H1 (cell line): Measurements from ENCODE around the gene DPF3. TPM values are rescaled to one million over a fixed set of nuclear protein-coding genes. Genes with fewer than 3 reads are reported as not detected.

ENCODE experiments used
- CTCF ChIA-PET: fragments of 300-600 bp; sonication (Branson Sonifier 250); formaldehyde crosslinking; loops from one replicate; lab custom pipeline; 2021; ENCODE audit not compliant: partially characterized antibody; lab: Charles Lee
- POLR2A ChIA-PET: fragments of 300-600 bp; sonication (Branson Sonifier 250); formaldehyde crosslinking; loops from one replicate; lab custom pipeline; 2021; ENCODE audit warnings: inconsistent platforms; ENCODE audit not compliant: partially characterized antibody; lab: Charles Lee
- DNase-seq, 2 experiments: peaks; one replicate each; pipeline versions ENCODE4 v3.0.0 to v3.0.0-alpha.2; 2010 to 2022; ENCODE audit warnings: low spot score in 2 of 2, low read depth in 1 of 2, mixed read lengths in 1 of 2
- FAIRE-seq: peaks from 2 replicates; lab custom pipeline; 2011; peaks lifted over from hg19 to GRCh38; lab: Jason Lieb, UNC
- H2AFZ ChIP-seq: 2 replicates; pipeline ENCODE4 v1.8.1; 2012; ENCODE audit warnings: low read length, inconsistent platforms
- H2AK5ac ChIP-seq: 2 replicates; pipeline ENCODE4 v1.6.1; 2013; ENCODE audit warnings: low read depth, low read length
- H2BK120ac ChIP-seq: replicated peaks from 2 replicates; pipeline ENCODE3; 2013; ENCODE audit warnings: low read depth, low read length, inconsistent platforms
- H2BK12ac ChIP-seq: 2 replicates; pipeline ENCODE4 v1.6.1; 2013; ENCODE audit warnings: low read depth, low read length
- H2BK15ac ChIP-seq: 2 replicates; pipeline ENCODE4 v1.6.1; 2013; ENCODE audit warnings: low read length
- H2BK20ac ChIP-seq: 2 replicates; pipeline ENCODE4 v1.6.1; 2013; ENCODE audit warnings: low read length
- H2BK5ac ChIP-seq: 2 replicates; pipeline ENCODE4 v1.6.1; 2013; ENCODE audit warnings: low read depth, low read length
- H3K14ac ChIP-seq: 2 replicates; pipeline ENCODE4 v1.6.1; 2013; ENCODE audit warnings: inconsistent platforms; ENCODE audit not compliant: insufficient read length
- H3K18ac ChIP-seq: 2 replicates; pipeline ENCODE4 v1.6.1; 2013; ENCODE audit warnings: low read length; ENCODE audit errors: extremely low read depth
- H3K23ac ChIP-seq: 2 replicates; pipeline ENCODE4 v1.6.1; 2013; ENCODE audit warnings: inconsistent platforms; ENCODE audit not compliant: insufficient read length
- H3K23me2 ChIP-seq: 2 replicates; pipeline ENCODE4 v1.6.1; 2013; ENCODE audit warnings: low read depth, low read length
- H3K27ac ChIP-seq: 2 replicates; pipeline ENCODE4 v1.6.1; 2011; ENCODE audit warnings: low read depth, low read length, inconsistent platforms
- H3K27me3 ChIP-seq, 4 experiments: replicated peaks in 1 of 4; 1 replicate in 1 of 4; 2 replicates in 3 of 4; pipeline versions ENCODE4 v1.6.1 to v1.8.1; 2011 to 2013; ENCODE audit warnings: low read length in 3 of 4, mild to moderate bottlenecking in 3 of 4, inconsistent platforms in 2 of 4, mixed read lengths in 2 of 4, moderate library complexity in 1 of 4; ENCODE audit not compliant: control insufficient read depth in 3 of 4, insufficient read depth in 3 of 4; ENCODE audit errors: extremely low read depth in 1 of 4
- H3K36me3 ChIP-seq, 4 experiments: 2 replicates each; pipeline versions ENCODE4 v1.6.1 to v1.8.1; 2011 to 2013; ENCODE audit warnings: mild to moderate bottlenecking in 4 of 4, low read length in 3 of 4, moderate library complexity in 2 of 4, control low read depth in 1 of 4, inconsistent platforms in 1 of 4; ENCODE audit not compliant: insufficient read depth in 4 of 4, control insufficient read depth in 2 of 4
- H3K4ac ChIP-seq: replicated peaks from 2 replicates; pipeline ENCODE3; 2013; ENCODE audit warnings: low read length, low read depth, mixed read lengths, inconsistent platforms; ENCODE audit not compliant: insufficient read length
- H3K4me1 ChIP-seq, 4 experiments: replicated peaks in 1 of 4; 1 replicate in 1 of 4; 2 replicates in 3 of 4; pipeline versions ENCODE4 v1.6.1 to v1.8.1; 2011 to 2013; ENCODE audit warnings: low read length in 3 of 4, inconsistent platforms in 2 of 4, mixed read lengths in 1 of 4; ENCODE audit not compliant: insufficient read depth in 4 of 4, control insufficient read depth in 3 of 4
- H3K4me2 ChIP-seq, 2 experiments: 2 replicates each; pipeline versions ENCODE4 v1.6.1 to v1.8.1; 2011 to 2013; ENCODE audit warnings: low read depth in 2 of 2, low read length in 2 of 2, control low read depth in 1 of 2, inconsistent platforms in 1 of 2, mild to moderate bottlenecking in 1 of 2; ENCODE audit not compliant: insufficient read depth in 1 of 2
- H3K4me3 ChIP-seq, 4 experiments: fragments of 200-600, 300-600 bp in 1 of 4; sonication (generic), shearing (Covaris generic), sonication (Bioruptor Twin) in 1 of 4; 2 replicates each; pipeline versions ENCODE4 v1.5.1 to v1.8.1; 2011 to 2016; ENCODE audit warnings: low read length in 4 of 4, low read depth in 3 of 4, control low read depth in 2 of 4, inconsistent platforms in 2 of 4, mild to moderate bottlenecking in 2 of 4, mixed read lengths in 1 of 4, moderate library complexity in 1 of 4; ENCODE audit not compliant: insufficient read depth in 2 of 4; ENCODE audit errors: extremely low read depth in 1 of 4
- H3K56ac ChIP-seq: replicated peaks from 2 replicates; pipeline ENCODE3; 2013; ENCODE audit warnings: low read depth, mild to moderate bottlenecking, mixed read lengths, low read length, inconsistent platforms; ENCODE audit not compliant: insufficient read length
- H3K79me1 ChIP-seq: 2 replicates; pipeline ENCODE4 v1.6.1; 2013; ENCODE audit warnings: low read depth, low read length, control low read depth
- H3K79me2 ChIP-seq, 2 experiments: 2 replicates each; pipeline versions ENCODE4 v1.6.1 to v1.8.1; 2012 to 2013; ENCODE audit warnings: low read length in 2 of 2, mild to moderate bottlenecking in 2 of 2, inconsistent platforms in 1 of 2; ENCODE audit not compliant: insufficient read depth in 2 of 2, control insufficient read depth in 1 of 2
- H3K9ac ChIP-seq, 4 experiments: replicated peaks in 1 of 4; 1 replicate in 1 of 4; 2 replicates in 3 of 4; pipeline versions ENCODE4 v1.6.1 to v1.8.1; 2011 to 2013; ENCODE audit warnings: low read depth in 3 of 4, low read length in 3 of 4, control low read depth in 2 of 4, mild to moderate bottlenecking in 2 of 4, moderate library complexity in 2 of 4, inconsistent platforms in 1 of 4; ENCODE audit errors: extremely low read depth in 1 of 4
- H3K9me3 ChIP-seq, 2 experiments: 2 replicates each; pipeline versions ENCODE4 v1.6.1 to v1.8.1; 2012 to 2013; ENCODE audit warnings: mild to moderate bottlenecking in 2 of 2, moderate library complexity in 2 of 2, control low read depth in 1 of 2, inconsistent platforms in 1 of 2, low read depth in 1 of 2, low read length in 1 of 2, mixed read lengths in 1 of 2; ENCODE audit not compliant: insufficient read depth in 2 of 2
- H4K20me1 ChIP-seq, 2 experiments: replicated peaks in 1 of 2; 2 replicates each; pipeline versions ENCODE3 to v1.8.1; 2011 to 2013; ENCODE audit warnings: inconsistent platforms in 2 of 2, low read length in 2 of 2, mild to moderate bottlenecking in 1 of 2; ENCODE audit not compliant: insufficient read depth in 2 of 2, control insufficient read depth in 1 of 2
- H4K5ac ChIP-seq: 2 replicates; pipeline ENCODE4 v1.6.1; 2013; ENCODE audit warnings: low read length, low read depth, mixed read lengths, inconsistent platforms; ENCODE audit not compliant: insufficient read length
- H4K8ac ChIP-seq: 2 replicates; pipeline ENCODE4 v1.8.0; 2013; ENCODE audit warnings: mild to moderate bottlenecking, moderate library complexity, low read length, inconsistent platforms; ENCODE audit not compliant: insufficient read depth; ENCODE audit errors: extremely low read depth
- H4K91ac ChIP-seq: replicated peaks from 2 replicates; pipeline ENCODE3; 2013; ENCODE audit warnings: low read length, mixed read lengths, inconsistent platforms; ENCODE audit not compliant: insufficient read length
- CBX5 ChIP-seq: fragments of 300-800, 300-1000 bp; sonication (generic); IDR thresholded peaks from 2 replicates; pipeline ENCODE4 v1.7.1; 2016; ENCODE audit warnings: antibody characterized with exemption, low read length, low read depth
- FOSL1 ChIP-seq: IDR thresholded peaks from 2 replicates; pipeline ENCODE4 v1.6.1; 2011; ENCODE audit warnings: mild to moderate bottlenecking, low read depth, low read length, moderate library complexity; ENCODE audit not compliant: insufficient read depth
- HDAC2 ChIP-seq, 2 experiments: fragments of 300-600 bp in 1 of 2; sonication (generic) in 1 of 2; IDR thresholded peaks; 2 replicates each; pipeline ENCODE4 v1.6.1; 2011 to 2012; ENCODE audit warnings: low read depth in 2 of 2, low read length in 2 of 2, mild to moderate bottlenecking in 2 of 2, moderate library complexity in 2 of 2, borderline replicate concordance in 1 of 2, inconsistent platforms in 1 of 2
- USF2 ChIP-seq: IDR thresholded peaks from 2 replicates; pipeline ENCODE4 v1.6.1; 2011; ENCODE audit warnings: low read length, improper control_type of control experiment
- YY1 ChIP-seq: IDR thresholded peaks from 2 replicates; pipeline ENCODE4 v1.6.1; 2011; ENCODE audit warnings: low read depth, mild to moderate bottlenecking, low read length
- WGBS, 2 experiments: shearing (Covaris generic) in 1 of 2; methylation state at CpG; one replicate each; pipeline versions ENCODE4 v1.1.6 to v1.1.7; 2013 to 2015; ENCODE audit warnings: low lambda C conversion rate in 2 of 2, mixed read lengths in 2 of 2, inconsistent platforms in 1 of 2, low coverage in 1 of 2, missing lambda C conversion rate in 1 of 2; ENCODE audit not compliant: insufficient replicate concordance in 2 of 2, insufficient coverage in 1 of 2, insufficient read length in 1 of 2; ENCODE audit errors: extremely low coverage in 1 of 2, missing lambda C conversion rate in 1 of 2; 5-methylcytosine and 5-hydroxymethylcytosine counted together
- polyA plus RNA-seq, 7 experiments: library from polyadenylated mRNA; depleted of rRNA in 3 of 7; stranded (reverse) in 5 of 7; unstranded in 2 of 7; fragments of >200 nt in 5 of 7; fragments of 200-250 nt in 2 of 7; gene quantifications; 1 replicate in 5 of 7; 2 replicates in 1 of 7; 4 replicates in 1 of 7; pipeline versions ENCODE4 v1.2.1 to v1.2.3, GENCODE V29; 2011 to 2013; ENCODE audit warnings: missing spikeins in 2 of 7, mixed read lengths in 2 of 7
- total RNA-seq: library from RNA; stranded (reverse); fragmentation: NEBNext Ultra II Directional; extraction: Animal tissue kit (Norgen Biotek cat#: 25700); gene quantifications from 2 replicates; pipeline ENCODE4 v1.2.1, GENCODE V29; 2021

The DPF3 gene
- total and polyA plus RNA-seq, 2 of the 8 experiments (the other 6 are each of a cell fraction or from before 2014, with no cell fraction given), result 0.19 TPM; not detected in 1

GRCh38 chr14:72878746-72879145 is 15.2 kb downstream of the DPF3 start:
- Histone ChIP-seq H3K36me3 (no peaks in the 10 kb centered on the region), H4K8ac (no peak overlapping the region), H2BK5ac (no peak overlapping the region), H2BK120ac (no peak overlapping the region), H4K5ac (no peak overlapping the region), H3K27me3 (peaks cover 0 to 1% (median 0%) of the 10 kb centered on the region in 4 experiments; a peak in 1 of 7 replicates), H3K4me3 (no peak overlapping the region), H3K4me2 (no peak overlapping the region), H3K18ac (no peak overlapping the region; the same call in 1 of the 2 replicates), H2BK15ac (no peak overlapping the region), H3K27ac (no peak overlapping the region), H4K20me1 (no peaks in the 10 kb centered on the region), H3K9me3 (no peaks in the 10 kb centered on the region), H2BK12ac (no peak overlapping the region), H3K23ac (no peak overlapping the region), H3K4ac (no peak overlapping the region), H3K9ac (no peak overlapping the region), H3K79me1 (no peaks in the 10 kb centered on the region), H3K14ac (no peak overlapping the region), H4K91ac (no peak overlapping the region), H3K23me2 (no peaks in the 10 kb centered on the region), H3K56ac (no peak overlapping the region), H3K4me1 (peaks cover 0 to 7% (median 4%) of the 10 kb centered on the region in 4 experiments; a peak in 4 of 7 replicates), H2AK5ac (no peak overlapping the region), H3K79me2 (no peaks in the 10 kb centered on the region), H2AFZ (no peak overlapping the region), H2BK20ac (no peak overlapping the region)
- no peak for FAIRE-seq
- no peak for TF ChIP-seq YY1
- no peak for TF ChIP-seq CBX5
- no peak for TF ChIP-seq USF2
- no peak for TF ChIP-seq HDAC2 (IDR thresholded peaks at IDR 0.05; ENCODE audit: borderline replicate concordance in 1 of 2, low read depth in 2 of 2, low read length in 2 of 2)
- TF ChIP-seq FOSL1, result no peak
- POLR2A ChIA-PET, result no interaction called here
- DNase-seq, result no peak
- CTCF ChIA-PET, result interaction anchor here (0.8 kb wide), 1 partner anchor 120 kb away, joined by 3 read pairs; no protein-coding TSS in a partner anchor
- WGBS, 2 experiments, result 82% methylated on average over 5 of the region's 5 CpGs; no CpG with 5 or more reads in 1 of the 2 experiments
